Uterus (tissue), 2 donors: Measurements from ENCODE around the gene RABL2A.
"Not testable (repeated sequence)": the region's sequence is repeated elsewhere in the genome, so short reads cannot be mapped to it uniquely, and the experiment has no call there.

Experiments used
- CTCF ChIP-seq, 4 experiments: fragments of 200-600 bp in 2 of 4; fragments of 450-650 bp in 2 of 4; sonication (generic) in 2 of 4; IDR thresholded peaks; one replicate each; pipeline ENCODE4 v1.5.1; 2016 to 2019; ENCODE audit warnings: antibody characterized with exemption in 4 of 4, mild to moderate bottlenecking in 2 of 4, moderate library complexity in 1 of 4
- POLR2A ChIP-seq, 2 donors: fragments of 450-650 bp; IDR thresholded peaks; one replicate each; pipeline ENCODE4 v1.6.1; 2016; ENCODE audit warnings: antibody characterized with exemption in 2 of 2, mild to moderate bottlenecking in 1 of 2, moderate library complexity in 1 of 2

GRCh38 chr2:113604661-113605060, 22.4 kb upstream of the RABL2A start:
- TF ChIP-seq CTCF, POLR2A (IDR thresholded peaks at IDR 0.05): not testable (repeated sequence)
